ENCODE results near the gene PDE4A. TPM values are rescaled to one million over a fixed set of nuclear protein-coding genes. Genes with fewer than 3 reads are reported as not detected.

PDE4A gene
- total and polyA plus RNA-seq, 2 of the 13 experiments (the other 11 are each of a cell fraction or from before 2014, with no cell fraction given): 1.1 to 4.1 TPM

- TF ChIP-seq ZNF335 (CRISPR knock-in tag; IDR thresholded peaks at IDR 0.05) (0 out of 2 replicates have a peak, but pooled peaks have one; percentile 39), MEF2D (CRISPR knock-in tag; IDR thresholded peaks at IDR 0.05) (no peak), HINFP (CRISPR knock-in tag; IDR thresholded peaks at IDR 0.05; ENCODE audit: low read depth) (peak; percentile 46; the same call in 1 of the 2 replicates), HNF1A (IDR thresholded peaks at IDR 0.05; ENCODE audit: low read depth) (no peak), HNF1A (CRISPR knock-in tag; IDR thresholded peaks at IDR 0.05; ENCODE audit: borderline replicate concordance) (peak; percentile 81), ZNF704 (CRISPR knock-in tag; IDR thresholded peaks at IDR 0.05; ENCODE audit: borderline replicate concordance) (peak; percentile 52; the same call in 1 of the 2 replicates), NFYB (CRISPR knock-in tag; IDR thresholded peaks at IDR 0.05) (peak; percentile 23; the same call in 1 of the 2 replicates), MIER3 (CRISPR knock-in tag; IDR thresholded peaks at IDR 0.05; ENCODE audit: borderline replicate concordance) (peak; percentile 49; the same call in 1 of the 2 replicates), ZNF713 (CRISPR knock-in tag; IDR thresholded peaks at IDR 0.05) (peak; percentile 83; the same call in 1 of the 2 replicates), SAP130 (CRISPR knock-in tag; IDR thresholded peaks at IDR 0.05; ENCODE audit: low read depth) (peak; percentile 86), ZNF431 (CRISPR knock-in tag; IDR thresholded peaks at IDR 0.05; ENCODE audit: borderline replicate concordance, low read depth) (peak; percentile 85), KAT8 (CRISPR knock-in tag; IDR thresholded peaks at IDR 0.05) (peak; percentile 68; the same call in 1 of the 2 replicates), ZNF589 (CRISPR knock-in tag; conservative IDR thresholded peaks at IDR 0.05) (peak; percentile 94), IRF9 (CRISPR knock-in tag; IDR thresholded peaks at IDR 0.05; ENCODE audit: borderline replicate concordance) (no peak), KLF6 (CRISPR knock-in tag; IDR thresholded peaks at IDR 0.05) (peak; percentile 80; the same call in 1 of the 2 replicates), MXI1 (IDR thresholded peaks at IDR 0.05; ENCODE audit: borderline replicate concordance, low read depth, low read length) (peak; percentile 89; the same call in 2 of the 3 replicates), ZNF232 (CRISPR knock-in tag; IDR thresholded peaks at IDR 0.05; ENCODE audit: borderline replicate concordance) (no peak; the same call in 1 of the 2 replicates), HDAC2 (CRISPR knock-in tag; IDR thresholded peaks at IDR 0.05) (no peak), SIX1 (CRISPR knock-in tag; IDR thresholded peaks at IDR 0.05; ENCODE audit: borderline replicate concordance) (no peak), HNRNPLL (IDR thresholded peaks at IDR 0.05; ENCODE audit: low read depth, low read length, poor library complexity, severe bottlenecking) (peak; percentile 68)
Observed at GRCh38 chr19:10502524-10503001, 82.2 kb downstream of the PDE4A start (continued).
